Transverse colon (tissue), 4 donors: ENCODE data around the gene PDSS2.

Source experiments
- EP300 ChIP-seq: sonication (generic); formaldehyde crosslinking; IDR thresholded peaks from one replicate; pipeline ENCODE4 v1.6.1; 2017; ENCODE audit warnings: antibody characterized with exemption, low read depth
- POLR2A ChIP-seq: fragments of 450-650 bp; IDR thresholded peaks from one replicate; pipeline ENCODE4 v1.6.1; 2016; ENCODE audit warnings: antibody characterized with exemption, mild to moderate bottlenecking, moderate library complexity
- POLR2AphosphoS5 ChIP-seq, 3 donors: sonication (generic); formaldehyde crosslinking; IDR thresholded peaks; one replicate each; pipeline ENCODE4 v1.6.1; 2016; ENCODE audit warnings: antibody characterized with exemption in 3 of 3
- TF ChIP-seq, protein P1 (sequence below), 5 experiments: fragments of 200-600 bp in 3 of 5; fragments of 450-650 bp in 2 of 5; sonication (generic) in 3 of 5; IDR thresholded peaks; 1 replicate in 2 of 5; 2 replicates in 3 of 5; pipeline ENCODE4 v1.5.1; 2016 to 2017; ENCODE audit warnings: antibody characterized with exemption in 5 of 5, inconsistent platforms in 3 of 5, mild to moderate bottlenecking in 2 of 5, moderate library complexity in 1 of 5

DNA sequence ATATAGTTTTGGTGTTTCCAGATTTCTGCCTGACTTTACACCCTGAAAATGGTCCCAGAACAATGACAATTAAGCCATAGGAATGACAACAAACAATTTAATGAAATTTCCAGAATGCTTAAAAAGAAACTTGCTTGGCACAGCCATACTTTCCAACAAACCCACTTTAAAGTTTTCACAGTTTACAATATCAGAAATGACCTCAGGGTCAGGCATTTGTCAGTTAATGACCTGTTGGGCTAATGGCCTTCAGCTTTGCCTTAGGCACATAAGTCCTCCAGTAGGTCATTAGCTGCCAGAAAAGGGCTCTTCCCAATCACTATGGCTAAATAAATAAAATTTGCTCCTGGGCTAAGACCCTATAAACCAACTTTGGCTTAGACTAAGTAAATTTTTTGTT is 199.4 kb downstream of the PDSS2 start:
- TF ChIP-seq, protein P1, sequence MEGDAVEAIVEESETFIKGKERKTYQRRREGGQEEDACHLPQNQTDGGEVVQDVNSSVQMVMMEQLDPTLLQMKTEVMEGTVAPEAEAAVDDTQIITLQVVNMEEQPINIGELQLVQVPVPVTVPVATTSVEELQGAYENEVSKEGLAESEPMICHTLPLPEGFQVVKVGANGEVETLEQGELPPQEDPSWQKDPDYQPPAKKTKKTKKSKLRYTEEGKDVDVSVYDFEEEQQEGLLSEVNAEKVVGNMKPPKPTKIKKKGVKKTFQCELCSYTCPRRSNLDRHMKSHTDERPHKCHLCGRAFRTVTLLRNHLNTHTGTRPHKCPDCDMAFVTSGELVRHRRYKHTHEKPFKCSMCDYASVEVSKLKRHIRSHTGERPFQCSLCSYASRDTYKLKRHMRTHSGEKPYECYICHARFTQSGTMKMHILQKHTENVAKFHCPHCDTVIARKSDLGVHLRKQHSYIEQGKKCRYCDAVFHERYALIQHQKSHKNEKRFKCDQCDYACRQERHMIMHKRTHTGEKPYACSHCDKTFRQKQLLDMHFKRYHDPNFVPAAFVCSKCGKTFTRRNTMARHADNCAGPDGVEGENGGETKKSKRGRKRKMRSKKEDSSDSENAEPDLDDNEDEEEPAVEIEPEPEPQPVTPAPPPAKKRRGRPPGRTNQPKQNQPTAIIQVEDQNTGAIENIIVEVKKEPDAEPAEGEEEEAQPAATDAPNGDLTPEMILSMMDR (IDR thresholded peaks at IDR 0.05) = no peak
- TF ChIP-seq POLR2AphosphoS5 (IDR thresholded peaks at IDR 0.05) (no peak), EP300 (no peak), POLR2A (no peak)
